Stimulated activated CD4-positive, alpha-beta T cell treated with anti-CD3 and anti-CD28 coated beads, Interleukin-15, amount 100 ng/mL, for 48 hours (primary cell): ENCODE measurements around the gene FAM131B.
"Not testable (repeated sequence)": the region's sequence is repeated elsewhere in the genome, so short reads cannot be mapped to it uniquely, and the experiment has no call there.

Experiments used
- DNase-seq, 2 donors: peaks; one replicate each; pipeline ENCODE4 v3.0.0-alpha.2; 2020; ENCODE audit warnings: low read depth in 2 of 2

Gene FAM131B

DNA sequence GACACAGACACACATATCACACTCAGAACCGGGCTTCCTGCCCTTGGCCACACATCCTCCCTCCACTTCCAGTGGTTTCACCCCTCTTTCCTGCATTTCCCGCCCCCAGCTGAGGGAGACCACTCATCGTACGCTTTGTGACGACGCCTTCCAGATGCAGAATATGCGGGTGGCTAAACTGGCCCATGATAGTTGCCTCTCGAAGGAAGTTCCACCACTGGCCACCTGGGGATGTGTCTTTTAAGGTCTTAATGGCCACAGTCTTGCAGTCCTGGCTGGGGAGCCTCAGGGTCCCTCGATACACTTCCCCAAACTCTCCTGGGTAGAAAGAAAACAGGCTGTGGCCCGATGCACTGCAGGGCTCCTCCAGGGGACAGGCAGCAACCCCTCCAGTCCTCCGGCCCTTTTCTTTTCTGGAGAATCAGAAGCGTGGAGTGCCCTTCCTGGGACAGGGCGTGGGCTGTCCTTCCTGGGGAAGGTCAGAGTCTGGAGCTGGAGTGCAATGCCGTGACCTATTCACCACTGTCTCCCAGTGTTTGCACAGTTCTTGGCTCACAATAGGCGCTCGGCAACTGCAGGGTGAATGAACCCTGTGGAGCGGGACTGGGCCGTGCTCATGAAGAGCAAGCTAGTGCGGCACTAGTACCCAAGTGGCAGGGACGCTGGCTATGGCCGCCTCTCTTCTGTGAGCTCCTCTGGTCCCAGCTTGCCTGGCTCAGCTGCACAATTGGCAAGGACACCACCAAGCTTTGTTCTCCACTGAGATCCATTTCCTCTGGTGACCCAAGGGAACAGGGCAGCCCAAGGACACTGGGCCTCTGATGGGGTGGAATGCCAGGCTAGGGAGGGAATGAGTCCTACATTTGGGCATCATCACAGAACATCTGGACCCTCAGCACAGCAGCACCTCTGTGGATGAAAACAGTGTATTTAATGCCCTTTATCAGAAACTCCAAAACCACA lies 33.0 kb upstream of the FAM131B start:
- DNase-seq, result no peak

DNA sequence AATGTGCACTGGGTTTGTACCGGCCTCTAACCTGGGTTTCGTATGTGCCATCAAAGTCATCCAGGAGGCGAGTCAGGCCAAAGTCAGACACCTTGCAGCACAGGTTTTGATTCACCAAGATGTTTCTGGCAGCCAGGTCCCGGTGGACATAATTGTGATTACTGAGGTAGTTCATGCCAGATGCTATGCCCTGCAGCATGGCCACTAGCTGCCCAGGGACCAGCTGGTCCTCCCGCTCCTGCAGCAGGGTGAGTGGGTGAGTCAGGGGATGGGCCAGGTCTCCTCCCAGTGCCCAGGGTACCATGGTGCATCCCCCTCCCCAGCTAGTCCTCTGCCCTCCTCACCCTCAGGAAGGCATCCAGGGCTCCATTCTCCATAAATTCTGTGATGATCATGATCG lies 32.3 kb upstream of the FAM131B start:
- DNase-seq, result no peak

DNA sequence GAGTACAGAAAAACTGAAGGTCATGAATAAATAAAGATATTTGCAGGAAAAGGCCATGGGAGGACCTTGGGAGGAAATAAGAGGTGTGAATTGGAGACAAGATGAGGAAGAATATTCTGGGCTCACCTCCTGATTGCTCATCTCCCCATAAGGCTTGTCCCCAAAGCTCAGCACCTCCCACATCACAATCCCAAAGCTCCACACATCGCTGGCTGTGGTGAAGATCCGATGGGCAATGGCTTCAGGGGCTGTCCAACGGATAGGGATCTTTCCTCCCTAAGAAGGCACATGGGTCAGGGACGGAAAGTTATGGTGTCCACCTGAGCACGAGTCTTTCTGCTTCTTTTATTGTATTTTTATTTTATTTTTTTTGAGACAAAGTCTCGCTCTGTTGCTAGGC lies 31.6 kb upstream of the FAM131B start:
- no peak for DNase-seq

DNA sequence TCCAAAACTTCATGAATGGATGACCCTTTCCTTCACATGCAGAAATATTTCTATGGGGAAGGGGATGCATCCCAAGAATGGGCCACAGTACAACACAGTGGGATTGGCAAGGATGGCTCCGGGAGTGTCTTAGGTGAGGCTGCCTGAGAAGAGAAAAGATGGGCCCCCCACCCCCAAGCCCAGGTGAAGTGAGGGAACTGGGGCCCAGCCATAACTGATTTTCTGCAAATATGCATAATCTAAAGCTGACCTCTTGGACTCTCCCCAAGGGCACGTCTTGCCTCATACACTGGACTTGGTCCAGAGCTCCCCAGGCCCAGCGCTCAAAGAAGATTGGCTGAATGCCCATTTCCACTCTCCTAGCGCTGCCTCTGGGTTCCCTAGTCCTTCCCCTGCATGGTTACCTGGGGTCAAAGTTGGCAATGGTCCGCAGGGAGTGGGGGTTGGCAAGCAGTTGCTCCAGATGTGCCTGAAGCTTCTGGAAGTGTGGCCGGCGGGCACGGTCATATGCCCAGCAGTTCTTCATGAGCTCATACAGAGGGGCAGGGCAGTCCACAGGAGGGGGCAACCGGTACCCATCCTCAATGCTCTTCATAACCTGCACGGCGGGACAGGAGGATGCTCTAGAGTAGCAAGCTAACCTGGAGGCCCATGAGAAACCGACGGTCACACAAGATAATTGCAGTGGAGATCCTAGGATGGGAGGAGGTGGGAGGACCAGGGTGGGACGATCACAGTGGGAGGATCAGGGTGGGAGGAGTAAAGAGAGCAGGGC lies 30.9 kb upstream of the FAM131B start:
- no peak for DNase-seq

DNA sequence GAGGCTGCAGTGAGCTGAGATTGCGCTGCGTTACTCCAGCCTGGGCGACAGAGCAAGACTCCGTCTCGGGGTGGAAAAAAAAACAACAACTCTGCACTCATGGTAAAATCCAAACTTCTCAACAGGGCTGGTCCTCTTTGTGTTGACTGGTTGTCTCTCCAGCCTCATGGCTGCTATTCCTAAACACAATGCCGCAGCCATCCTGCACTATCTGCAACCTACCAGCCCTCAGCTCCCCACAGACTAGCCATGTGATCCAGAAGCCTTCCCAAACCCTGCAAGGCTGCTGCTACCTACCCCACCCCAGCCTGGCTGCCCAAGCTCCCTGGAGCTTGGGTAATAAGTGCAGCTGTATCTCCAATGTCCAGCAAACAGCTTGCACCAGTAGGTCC lies 30.4 kb upstream of the FAM131B start:
- no peak for DNase-seq

DNA sequence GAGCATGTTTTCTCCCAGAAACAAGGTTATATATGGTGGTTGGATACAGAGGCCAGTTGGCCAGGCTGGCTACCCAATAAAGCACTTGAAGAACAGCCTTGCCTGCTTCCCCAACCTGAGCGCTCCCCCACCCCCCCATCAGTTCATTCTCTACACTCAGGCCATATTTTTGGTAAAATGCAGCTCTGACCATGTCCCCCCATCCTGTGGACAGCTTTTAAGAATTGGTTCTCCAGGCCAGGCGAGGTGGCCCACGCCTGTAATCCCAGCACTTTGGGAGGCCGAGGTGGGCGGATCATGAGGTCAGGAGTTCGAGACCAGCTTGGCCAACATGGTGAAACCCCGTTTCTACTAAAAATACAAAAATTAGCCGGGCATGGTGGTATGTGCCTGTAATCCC lies 29.9 kb upstream of the FAM131B start:
- DNase-seq, result not testable (repeated sequence)

DNA sequence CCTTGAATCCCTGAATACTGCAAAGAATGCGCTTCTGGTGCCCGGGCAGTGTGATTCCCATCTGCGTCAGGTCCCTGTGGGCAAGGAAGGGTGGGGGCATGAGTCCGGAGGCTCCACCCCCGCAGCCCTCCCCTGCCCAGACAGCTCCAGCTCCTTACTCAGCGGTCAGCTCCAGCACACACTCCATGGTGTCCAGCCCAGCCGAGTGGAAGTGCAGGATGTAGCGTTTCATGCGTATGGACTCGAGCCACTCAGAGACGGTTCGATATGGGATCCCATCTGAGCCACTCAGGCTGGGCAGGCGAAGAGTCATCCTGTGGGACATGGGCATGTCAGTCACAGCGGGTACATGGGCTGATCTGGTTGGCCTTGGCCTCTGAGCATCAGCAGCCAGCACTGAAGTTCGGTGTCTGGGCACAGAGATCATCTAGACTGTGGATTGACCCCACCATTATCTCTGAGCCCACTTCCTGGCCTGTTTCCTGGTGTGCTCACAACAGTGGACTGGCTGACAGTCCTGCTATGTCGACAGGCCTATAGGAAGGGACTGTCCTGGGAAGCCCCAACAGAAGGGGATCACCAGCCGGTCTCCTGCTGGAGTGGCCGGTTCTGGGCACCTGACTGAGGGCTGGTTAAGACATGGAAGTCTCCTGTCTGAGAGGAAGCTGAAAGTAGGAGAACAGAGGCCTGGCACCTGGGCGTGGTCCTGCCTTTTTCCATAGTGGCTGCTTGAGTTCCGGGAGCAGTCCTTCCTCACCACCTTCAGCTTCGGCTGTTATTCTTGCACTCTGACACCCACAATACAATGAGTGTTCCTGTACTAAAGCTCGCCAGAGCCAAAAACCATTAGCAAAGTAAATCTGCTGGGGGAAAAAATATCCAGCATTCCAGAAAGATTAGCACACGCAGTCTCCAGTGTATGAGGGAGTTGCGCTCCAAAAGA lies 29.2 kb upstream of the FAM131B start:
- no peak for DNase-seq

DNA sequence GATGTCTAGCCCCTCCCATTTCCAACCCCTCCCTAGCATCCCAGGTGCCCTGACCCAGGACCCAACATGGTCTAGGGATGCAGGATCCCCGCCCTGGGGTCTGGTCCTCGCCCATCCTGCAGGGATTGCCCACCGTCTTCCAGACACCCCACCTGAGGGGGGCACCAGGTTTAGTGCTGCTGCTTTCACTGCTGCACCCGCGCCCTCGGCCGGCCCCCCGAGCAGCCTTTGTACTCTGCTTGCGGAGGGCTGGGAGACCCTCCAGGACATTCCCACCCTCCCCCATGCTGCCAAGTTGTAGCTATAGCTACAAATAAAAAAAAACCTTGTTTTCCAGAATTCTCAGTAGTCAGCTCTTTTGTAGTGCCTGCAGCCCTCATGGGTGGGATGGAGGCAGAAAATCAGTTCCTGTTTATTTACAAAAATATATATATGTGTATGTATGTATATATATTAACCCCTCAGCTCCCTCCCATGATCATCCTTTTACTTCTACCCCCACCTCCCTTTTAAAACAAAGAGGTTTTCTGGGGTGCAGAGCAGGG lies 28.3 kb upstream of the FAM131B start:
- no peak for DNase-seq

DNA sequence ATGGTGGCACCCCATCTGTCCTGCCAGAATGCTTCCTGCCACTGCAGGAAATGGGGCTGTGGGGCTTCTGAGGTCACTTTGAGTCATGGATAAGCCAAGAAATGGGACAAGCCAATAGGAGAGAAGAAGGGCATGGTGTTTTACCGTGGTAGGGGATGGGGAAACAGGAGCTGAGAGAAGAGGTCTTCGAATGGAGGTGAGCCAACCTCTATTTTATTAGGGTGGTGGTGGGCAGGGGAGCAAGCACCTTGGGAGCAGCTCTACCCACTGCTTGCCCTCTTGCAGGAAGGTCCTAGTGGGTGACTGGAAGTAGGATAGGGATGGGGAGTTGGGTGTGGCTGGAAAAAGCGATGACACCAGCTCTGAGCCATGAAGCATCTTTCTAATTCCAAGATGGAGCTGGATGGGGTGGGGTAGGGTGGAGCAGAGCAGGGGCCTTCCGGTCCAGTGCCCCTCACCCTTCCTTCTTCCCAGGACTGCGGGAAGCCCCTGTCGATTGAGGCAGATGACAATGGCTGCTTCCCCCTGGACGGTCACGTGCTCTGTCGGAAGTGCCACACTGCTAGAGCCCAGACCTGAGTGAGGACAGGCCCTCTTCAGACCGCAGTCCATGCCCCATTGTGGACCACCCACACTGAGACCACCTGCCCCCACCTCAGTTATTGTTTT lies 27.7 kb upstream of the FAM131B start:
- no peak for DNase-seq

DNA sequence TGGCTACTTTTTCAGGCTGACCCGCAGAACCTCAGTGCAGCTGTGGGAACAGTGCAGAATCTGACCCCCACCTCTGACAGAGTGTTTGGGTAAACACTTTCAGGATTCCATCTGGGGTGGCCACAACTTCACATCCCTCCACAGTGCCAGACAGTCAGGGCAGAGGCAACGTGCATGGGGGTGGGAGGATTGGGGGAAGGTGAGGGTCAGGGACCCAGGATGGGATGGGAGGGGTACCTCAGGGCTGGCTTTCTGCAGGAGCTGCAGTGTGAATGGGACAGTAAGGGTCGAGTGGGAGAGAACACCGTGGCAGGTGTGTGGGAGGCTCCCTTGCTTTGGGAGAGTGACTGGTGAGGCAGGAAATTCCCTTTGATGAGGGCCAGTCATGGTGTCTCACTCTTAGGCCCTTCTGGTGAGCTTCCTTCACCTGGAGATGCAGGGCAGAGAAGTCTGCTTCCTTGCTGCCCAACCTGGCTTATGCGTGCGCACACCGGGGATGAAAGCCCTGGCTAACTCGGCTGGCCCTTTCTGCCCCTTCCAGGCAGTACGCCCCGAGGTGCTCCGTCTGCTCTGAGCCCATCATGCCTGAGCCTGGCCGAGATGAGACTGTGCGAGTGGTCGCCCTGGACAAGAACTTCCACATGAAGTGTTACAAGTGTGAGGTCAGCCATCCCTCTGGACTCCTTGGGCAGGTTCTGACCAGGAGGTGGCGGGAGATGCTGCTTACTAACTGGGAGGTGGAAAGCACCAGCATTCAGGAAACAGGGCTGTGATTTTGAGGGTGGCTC lies 27.0 kb upstream of the FAM131B start:
- no peak for DNase-seq

DNA sequence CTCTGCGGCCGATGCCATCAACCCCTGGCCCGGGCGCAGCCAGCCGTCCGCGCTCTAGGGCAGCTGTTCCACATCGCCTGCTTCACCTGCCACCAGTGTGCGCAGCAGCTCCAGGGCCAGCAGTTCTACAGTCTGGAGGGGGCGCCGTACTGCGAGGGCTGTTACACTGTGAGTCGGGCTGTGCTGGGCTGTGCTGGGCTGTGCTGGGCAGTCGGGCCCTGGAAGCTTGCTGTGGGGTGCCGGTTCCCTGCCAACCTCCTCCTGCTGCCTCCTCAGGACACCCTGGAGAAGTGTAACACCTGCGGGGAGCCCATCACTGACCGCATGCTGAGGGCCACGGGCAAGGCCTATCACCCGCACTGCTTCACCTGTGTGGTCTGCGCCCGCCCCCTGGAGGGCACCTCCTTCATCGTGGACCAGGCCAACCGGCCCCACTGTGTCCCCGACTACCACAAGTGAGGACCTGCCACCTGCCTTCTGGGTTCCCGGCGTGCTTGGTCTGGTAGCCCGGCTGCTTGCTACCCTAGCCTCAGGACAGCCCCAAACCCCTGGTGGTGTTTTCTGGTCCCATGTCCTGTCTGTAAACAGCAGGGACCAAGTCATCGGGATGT lies 26.1 kb upstream of the FAM131B start:
- no peak for DNase-seq

DNA sequence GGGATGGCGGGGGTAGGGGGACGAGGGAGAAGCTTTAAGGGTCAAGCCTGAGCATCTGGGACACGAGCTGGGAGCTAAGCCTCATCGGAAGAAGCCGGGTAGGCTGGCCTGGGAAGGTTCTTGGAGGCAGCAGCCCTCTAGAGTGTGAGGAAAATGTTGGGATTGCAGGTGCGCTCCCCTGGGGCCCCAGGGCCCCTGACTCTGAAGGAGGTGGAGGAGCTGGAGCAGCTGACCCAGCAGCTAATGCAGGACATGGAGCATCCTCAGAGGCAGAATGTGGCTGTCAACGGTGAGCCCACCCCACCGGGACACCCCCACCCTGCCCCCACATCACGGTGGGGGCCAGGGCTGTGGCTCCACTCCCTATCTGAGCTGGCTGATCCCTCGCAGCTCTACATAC lies 25.5 kb upstream of the FAM131B start:
- no peak for DNase-seq

DNA sequence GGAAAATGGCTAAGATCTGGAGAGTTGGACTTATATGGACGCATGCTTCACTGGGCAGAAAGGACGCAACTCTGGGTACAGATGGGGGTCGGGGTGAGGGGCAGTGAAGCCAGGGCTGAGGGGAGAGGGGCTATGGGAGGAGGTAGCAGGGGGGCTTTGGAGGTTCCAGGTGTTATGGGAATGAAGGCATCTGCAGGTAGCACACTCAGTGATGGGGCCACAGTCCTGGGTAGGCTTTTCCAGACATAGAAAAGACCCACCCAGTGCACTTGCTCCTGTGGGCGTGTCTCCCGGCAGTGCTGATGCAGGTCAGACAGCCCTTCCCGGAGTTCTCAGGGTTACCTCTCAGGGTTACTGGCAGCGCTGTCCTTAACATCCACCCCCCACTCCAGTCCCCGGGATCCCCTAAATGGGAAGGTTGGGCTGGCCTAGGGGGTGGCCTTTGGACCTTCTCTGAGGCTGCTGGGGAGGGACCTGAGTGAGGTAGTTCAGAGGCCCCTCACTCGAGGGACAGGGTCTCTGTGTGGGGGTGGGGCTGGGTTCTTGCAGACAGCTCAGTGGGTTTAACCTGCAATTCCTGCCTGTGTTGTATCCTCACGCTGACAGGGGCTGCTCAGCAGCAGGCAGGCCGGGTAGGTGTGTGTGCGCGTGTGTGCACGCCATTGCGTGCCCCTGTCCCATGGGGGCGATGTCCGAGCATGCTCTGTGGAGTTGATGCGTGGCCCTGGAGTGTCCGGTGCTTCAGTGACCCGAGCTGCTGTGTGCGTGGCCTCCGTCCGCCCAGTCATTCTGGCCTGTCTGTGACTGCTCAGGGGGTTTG lies 24.9 kb upstream of the FAM131B start:
- DNase-seq, result no peak

DNA sequence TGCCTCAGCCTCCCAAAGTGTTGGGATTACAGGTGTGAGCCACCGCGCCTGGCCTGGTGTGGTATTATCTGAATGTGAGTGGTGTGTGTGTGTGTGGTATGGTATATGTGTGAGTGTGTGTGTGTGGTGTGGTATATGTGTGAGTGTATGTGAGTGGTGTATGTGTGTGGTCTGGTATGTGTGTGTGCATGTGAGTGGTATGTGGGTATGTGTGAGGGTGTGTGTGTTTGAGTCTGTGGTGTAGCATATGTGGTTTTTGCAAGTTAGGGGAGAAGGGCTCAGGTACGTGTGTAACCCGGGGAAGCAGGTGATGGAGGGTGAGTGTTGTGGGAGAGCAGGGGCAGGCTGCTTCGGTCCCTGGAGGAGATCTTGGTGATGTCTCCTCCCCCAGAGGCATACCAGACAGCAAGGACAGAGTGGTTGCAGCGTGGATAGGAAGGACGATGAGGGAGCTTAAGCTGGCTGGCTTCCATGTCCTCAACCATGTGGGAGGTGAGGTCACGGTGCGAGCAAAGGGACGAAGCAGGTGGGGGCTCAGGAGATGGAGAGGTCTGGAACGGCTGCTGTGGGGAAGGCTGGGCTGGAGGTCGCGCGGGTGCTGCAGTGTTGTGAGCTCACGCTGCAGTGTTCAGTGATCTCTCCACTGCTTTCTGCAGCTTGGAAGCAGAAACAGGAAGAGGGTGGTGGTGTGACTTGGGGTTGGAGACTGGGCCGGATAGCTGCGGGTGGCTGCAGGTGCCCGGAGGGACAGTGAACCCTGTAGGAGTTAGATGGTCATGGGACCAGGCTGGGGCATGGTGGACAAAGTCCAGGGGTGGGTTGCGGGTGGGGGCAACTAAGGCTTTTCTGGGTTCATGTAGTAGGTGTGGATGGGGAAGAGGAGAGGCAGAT lies 23.6 kb upstream of the FAM131B start:
- no peak for DNase-seq

DNA sequence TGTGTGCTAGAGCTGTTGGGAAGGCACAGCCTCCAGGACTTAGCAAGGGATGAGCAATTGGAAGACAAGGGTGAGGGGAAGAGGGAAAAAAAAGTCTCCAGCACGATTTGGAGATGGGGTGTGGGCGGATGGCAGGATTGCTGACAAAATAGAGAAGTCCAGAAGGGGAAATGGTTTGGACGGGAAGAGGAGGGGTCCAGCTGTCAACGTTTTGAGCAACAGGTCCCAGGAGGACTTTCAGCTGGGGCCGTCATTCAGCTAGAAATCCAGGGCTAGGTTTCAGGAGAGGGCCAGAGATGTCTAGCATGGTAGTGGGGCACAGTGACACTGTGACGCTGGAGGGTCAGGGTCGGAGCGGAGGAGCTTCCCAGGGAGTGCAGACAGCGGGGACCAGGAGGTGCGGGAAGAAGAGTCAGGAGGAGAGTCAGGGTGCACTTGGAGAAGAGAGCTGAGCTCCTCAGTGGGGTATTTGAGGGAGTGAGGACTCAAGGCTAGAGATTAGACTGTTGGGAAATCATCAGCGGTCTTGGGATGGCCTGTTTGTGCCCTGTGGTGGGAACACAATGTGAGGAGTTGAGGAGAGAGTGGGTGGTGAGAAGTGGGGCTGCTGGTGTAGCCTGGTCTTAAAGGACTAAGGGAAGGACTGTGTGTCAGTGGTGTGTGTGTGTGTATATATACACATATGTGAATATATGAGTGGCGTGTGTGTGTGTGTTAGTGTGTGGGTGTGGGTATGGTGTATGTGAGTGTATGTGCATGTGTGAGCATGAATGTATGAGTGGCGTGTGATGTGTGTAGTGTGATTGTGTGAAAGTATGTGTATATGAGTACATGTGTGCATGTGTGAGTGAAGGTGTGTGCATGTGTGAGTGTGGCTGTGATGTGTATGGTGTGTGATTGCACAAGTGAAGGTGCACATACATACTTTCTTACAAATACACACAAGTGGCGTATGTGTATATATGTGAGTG lies 22.4 kb upstream of the FAM131B start:
- no peak for DNase-seq

DNA sequence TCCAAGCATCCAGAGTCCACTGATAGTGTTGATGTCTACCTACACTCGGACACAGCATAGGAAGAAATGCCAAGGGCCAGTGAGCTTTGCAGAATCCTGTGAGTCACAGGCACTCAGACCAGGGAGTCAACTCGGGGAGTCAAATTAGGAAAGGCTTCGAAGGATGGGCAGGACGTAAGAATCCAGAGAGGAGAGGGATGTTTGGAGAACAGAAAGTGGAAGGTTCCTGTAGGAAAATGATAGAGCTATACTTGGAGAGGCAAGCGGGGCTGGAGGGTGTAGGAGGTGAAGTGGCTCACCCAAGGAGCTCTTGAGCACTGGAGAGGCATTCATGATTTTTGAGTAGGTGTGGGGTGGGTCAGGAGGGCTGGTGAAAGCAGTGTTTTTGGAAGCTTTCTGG lies 21.6 kb upstream of the FAM131B start:
- DNase-seq, result no peak

DNA sequence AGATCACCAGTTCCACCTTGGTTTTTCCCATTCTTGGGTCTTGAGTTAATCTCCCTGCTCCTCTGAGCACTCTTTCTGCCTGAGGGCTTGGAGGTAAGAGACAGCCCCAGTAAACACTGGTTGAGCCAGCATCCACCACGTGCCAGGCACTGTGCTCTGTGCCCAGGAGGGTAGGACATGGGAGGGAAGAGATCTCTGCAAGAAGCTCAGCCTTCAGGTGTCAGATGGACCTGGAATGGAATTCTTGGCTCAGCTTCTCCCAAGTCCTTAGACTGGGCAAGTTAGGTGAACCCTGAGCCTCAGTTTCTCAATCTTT lies 21.1 kb upstream of the FAM131B start:
- DNase-seq, result no peak
